OCI-LY1 (cell line): Measurements from ENCODE around the gene PRDM15.

Source experiments
- CTCF ChIP-seq: fragments of 200-600 bp; sonication (generic), shearing (Covaris generic); IDR thresholded peaks from 2 replicates; pipeline ENCODE4 v1.5.1; 2017; ENCODE audit warnings: mild to moderate bottlenecking, antibody characterized with exemption, low read length, moderate library complexity, mixed read lengths
- EZH2 ChIP-seq: fragments of 200-600 bp; sonication (generic), shearing (Covaris generic); IDR thresholded peaks from 2 replicates; pipeline ENCODE4 v1.8.0; 2017; ENCODE audit warnings: borderline replicate concordance, mixed run types, mild to moderate bottlenecking, antibody characterized with exemption, low read length, moderate library complexity, mixed read lengths

GRCh38 chr21:41752231-41752681 lies 126.9 kb downstream of the PRDM15 start:
- TF ChIP-seq CTCF (no peak), EZH2 (no peak)
